PC-9 (cell line): Measurements from ENCODE around the gene EEPD1.

ENCODE experiments used
- CTCF ChIP-seq: fragments of 200-600 bp; sonication (generic); conservative IDR thresholded peaks from 2 replicates; pipeline ENCODE4 v1.6.1; 2017; ENCODE audit warnings: mixed run types, antibody characterized with exemption, mild to moderate bottlenecking, moderate library complexity
- EZH2 ChIP-seq: fragments of 200-600 bp; sonication (generic); IDR thresholded peaks from 2 replicates; pipeline ENCODE4 v1.8.0; 2017; ENCODE audit warnings: antibody characterized with exemption, low read depth

GRCh38 chr7:36109013-36109627 is 43.9 kb upstream of the EEPD1 start:
- TF ChIP-seq CTCF (no peak), EZH2 (no peak)
